Skeletal muscle cell (primary cell): ENCODE results near the gene BHMT.

Experiments
- DNase-seq: peaks from one replicate; pipeline ENCODE4 v3.0.0-alpha.2; 2010; ENCODE audit warnings: low read depth
- H3K4me3 ChIP-seq: 2 replicates; pipeline ENCODE4 v1.5.1; 2011; ENCODE audit warnings: low read depth, mild to moderate bottlenecking, control low read depth, low read length, moderate library complexity

The BHMT gene, protein sequence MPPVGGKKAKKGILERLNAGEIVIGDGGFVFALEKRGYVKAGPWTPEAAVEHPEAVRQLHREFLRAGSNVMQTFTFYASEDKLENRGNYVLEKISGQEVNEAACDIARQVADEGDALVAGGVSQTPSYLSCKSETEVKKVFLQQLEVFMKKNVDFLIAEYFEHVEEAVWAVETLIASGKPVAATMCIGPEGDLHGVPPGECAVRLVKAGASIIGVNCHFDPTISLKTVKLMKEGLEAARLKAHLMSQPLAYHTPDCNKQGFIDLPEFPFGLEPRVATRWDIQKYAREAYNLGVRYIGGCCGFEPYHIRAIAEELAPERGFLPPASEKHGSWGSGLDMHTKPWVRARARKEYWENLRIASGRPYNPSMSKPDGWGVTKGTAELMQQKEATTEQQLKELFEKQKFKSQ

DNA sequence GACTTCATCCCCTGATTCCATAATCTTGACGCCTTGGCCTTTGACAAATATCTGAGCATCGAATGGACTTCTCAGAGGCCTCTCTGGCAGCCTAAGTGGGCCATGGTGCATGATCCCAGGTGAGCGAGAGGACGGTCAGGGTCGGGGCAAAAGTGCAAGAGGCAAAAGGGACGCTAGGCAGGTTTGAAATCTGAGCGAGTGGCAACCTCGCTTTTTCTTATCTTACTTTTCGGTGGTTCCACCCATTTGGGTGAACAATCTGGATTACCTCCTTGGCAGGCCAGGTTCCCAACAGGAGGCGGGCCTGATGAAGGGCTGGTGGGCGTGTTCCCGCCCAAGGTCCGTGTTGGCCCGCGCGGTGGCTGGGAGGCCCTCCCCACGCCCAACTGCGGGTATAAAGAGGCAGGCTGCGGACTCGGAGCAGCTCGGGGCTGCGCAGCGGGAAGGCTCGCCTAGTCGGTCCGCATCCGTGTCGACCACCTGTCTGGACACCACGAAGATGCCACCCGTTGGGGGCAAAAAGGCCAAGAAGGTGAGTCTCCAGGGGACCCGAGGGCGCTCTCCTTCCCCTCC lies at the start of gene BHMT:
TSS of gene BHMT (plus strand) at position 423 of the 573 bp plus-strand sequence. CDS start at position 500, 77 bp downstream.
- no peak within 1 kb of the TSS for H3K4me3 ChIP-seq

DNA sequence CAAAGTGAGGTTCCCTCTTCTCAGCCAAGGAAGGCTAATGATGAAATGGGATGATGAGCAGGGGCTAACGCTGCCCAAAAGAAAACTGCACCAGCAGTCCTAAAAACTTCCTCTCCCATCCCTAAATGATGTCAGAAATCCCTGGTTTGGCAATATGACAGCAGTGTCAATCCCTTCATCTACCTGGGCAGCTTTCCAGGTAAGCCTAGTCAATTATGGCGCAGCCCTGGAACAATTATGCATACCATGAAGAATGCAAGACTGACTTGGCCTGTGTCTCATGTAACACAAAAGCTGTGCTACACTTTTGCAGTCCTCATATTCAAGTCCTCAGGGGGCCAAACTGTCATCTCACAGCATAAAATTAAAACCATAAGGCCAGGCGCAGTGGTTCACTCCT lies 49.2 kb upstream of the BHMT start:
- no peak for DNase-seq
- H3K4me3 ChIP-seq, result no peak overlapping the region

More for the DNA sequence above, at the start of gene BHMT:
- no peak for DNase-seq

DNA sequence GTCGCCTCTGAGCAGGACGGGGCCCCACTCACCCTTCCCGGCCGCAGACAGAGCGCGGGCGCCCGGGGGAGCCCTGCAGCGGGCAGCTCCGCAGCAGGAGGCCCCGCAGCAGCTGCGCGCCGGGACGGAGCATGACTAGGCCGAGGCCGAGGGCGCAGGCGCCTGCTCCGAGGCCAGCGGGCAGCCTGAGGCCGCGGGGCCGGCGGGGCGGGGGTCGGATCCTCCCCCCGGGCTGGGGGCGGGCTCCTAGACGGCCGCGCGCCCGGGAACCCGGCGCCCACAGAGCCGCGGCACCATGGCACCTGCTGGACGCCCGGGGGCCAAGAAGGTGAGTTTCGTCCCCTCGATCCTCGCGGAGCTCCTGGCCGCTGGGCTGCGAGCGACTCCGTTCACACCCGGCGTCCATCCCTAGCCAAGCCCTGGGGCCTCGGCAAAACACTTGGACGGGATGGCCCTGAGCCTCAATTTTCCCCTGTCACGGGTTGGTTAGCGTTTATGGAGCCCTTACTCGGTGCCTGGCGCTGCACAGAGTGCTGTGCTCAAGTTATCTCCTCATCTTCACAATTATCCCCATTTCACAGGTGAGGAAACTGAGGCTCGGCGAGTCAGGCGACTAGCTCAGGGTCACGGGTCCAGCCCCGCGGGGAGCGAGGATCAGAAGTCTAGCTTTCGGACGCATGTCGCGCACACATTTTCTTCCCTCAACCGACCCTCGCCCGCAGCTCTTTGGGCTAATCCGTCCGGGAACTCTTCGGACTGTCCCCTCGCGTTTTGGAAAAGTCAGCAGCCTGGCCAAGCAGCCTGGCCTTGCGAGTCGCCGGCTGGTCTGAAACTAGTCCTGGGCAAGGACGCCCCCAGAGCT lies 41.9 kb upstream of the BHMT start, which contains the start of the genes BHMT2 and DMGDH:
TSS of gene BHMT2 (plus strand) at position 280 of the 862 bp plus-strand sequence. CDS start at position 296, 16 bp downstream.
TSS of gene DMGDH (minus strand) at position 187 of the 862 bp plus-strand sequence. CDS start at position 133, 54 bp downstream.
- DNase-seq, result no peak
- peak within 1 kb of the TSS; percentile 31 for H3K4me3 ChIP-seq

DNA sequence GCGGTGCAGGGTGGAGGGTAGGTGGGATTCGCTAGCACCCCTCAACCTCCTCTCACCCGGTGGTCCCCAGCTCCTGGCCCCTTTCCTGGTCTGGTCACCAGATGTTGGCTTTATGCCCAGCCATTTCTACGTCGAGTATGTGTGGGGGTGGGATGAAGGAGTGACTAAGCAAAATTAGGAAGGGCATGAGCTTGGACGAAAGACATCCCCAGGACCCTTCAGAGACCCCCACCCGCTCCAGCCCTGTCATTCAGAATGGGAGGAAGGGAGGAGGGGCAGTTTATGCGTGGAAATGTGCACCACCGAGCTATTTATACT lies 41.3 kb upstream of the BHMT start:
- DNase-seq, result no peak
- no peak overlapping the region for H3K4me3 ChIP-seq

DNA sequence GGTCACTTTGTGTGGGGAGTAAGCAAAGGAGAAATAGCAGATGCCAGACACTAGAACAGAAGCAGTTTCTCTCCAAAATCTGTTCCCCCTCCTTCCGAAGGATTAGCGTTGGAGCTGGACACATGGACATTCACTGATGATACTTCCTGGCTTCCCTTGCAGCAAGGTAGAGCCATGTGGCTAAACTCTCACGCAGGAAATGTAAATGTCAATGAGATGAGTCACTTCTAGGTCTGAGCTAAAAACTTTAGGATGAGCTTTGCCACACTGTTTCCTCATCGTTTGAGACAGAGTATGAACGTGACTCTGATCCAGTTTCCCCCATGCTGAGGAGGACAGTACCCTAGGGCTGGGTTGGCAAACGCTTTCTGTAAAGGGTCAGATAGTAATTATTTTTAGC lies 37.0 kb upstream of the BHMT start:
- peak; percentile 21 for DNase-seq
- no peak overlapping the region for H3K4me3 ChIP-seq

DNA sequence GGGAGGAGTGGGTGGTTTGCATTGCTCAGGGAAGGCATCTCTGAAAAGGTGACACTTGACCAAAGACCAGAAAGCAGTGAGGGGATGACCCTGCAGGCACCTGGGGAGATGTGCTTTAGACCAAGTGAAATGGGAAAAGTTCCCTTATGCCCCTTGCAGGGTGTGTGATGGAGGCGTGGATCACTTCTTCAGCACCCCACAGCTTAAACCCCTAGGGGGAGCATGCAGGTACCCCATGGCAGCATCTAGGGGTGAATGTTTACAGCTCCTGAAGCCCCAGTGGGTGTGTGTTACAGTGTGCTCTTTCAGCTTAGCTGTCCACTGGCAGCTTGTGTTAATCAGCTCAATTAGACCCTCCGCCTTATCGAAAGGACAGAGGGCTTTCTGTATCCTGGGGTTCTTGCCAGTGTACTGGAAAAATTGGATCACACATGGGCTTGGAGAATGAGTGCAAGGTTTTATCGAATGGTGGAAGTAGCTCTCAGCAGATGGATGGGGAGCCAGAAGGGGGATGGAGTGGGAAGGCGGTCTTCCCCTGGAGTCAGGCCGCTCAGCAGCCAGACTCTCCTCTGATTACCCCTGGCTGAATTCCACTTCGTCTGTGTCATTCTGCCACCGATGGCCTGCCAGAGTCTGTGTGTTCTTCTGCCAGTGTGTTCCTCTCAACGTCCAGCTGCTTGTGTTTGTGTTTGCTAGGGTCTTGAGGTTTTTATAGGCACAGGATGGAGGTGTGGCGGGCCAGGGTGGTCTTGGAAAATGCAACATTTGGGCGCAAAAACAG lies 35.8 kb upstream of the BHMT start:
- H3K4me3 ChIP-seq, result no peak overlapping the region
- no peak for DNase-seq

DNA sequence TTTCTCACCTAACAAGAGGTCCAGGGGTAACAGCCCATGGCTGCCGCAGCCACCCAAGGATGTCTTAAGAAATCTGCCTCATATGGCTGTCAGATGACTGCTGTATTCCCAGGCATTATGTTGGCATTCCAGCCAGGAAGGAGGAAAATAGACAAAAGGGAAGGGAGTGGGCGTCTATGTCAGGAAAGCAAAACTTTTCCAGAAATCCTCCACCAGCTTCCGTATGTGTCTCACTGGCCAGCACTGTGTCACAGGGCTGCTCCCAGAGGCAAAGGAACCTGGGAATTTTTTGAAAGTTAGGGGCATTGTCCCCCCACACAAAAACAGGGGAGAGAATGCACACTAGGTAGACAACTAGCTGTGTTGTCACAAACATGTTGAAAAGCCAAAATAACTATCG lies 34.8 kb upstream of the BHMT start:
- no peak for DNase-seq
- H3K4me3 ChIP-seq, result no peak overlapping the region

DNA sequence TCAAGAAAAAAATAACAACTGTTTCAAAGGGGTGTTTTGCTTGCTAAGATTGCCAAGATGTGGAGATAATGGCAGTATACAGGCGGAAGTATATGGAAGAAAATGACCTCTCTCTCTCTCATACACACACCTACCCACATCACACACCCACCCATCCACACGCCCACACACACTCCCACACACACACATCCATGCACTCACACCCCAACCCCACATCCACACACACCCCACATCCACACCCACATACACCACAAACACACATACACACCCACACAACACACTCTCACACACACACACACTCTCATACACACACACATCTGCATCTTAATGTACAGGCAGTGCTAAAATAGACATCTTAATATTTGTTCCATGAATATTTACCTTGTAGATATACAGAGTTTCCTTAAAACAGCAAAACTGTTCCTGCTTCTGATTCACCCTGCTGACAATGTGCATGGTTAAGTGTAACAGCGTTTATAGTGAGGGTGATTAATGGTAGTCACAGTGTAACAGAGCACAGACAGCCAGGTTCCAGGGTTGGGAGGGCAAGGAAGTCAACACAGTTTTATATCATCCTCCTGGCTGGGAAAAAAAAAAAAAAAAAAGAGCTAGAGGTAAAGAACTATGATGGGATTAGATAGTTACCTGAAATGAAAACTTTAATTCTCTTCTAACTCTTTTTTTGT lies 33.8 kb upstream of the BHMT start:
- no peak for DNase-seq
- H3K4me3 ChIP-seq, result no peak overlapping the region

DNA sequence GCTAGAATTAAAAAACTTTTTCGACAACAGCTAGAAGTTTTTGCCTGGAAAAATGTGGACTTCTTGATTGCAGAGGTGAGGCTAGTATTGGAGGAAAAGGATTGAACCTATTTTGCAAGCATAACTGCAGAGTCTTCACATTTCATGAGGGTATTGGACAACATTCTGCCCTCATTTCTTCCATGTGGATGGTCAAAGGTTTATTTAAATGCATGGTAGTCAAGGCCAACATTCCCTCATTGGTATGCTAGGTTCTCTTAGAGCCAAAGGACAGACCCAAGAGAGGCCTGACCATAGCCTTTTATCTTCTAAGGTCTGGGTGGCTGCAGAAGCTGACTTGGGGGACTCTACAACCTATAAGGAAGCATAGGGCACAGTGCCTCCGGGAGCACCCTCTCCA lies 30.8 kb upstream of the BHMT start:
- DNase-seq, result no peak

DNA sequence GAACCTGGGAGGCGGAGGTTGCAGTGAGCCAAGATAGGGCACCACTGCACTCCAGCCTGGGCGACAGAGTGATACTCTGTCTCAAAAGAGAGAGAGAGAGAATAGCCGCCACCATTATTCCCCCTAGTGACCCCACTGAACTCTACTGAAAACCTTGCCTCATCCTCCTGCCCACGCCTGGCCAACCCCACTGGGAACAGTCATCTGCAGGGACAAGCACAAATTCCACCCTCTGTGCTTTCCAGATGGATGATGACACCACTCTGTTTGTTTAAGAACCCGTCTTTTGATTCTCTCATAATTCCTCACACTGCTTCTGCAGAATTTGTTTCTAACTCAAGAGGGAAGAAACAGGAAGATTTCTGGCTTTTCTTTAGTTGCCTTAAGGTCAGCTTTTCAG lies 29.8 kb upstream of the BHMT start:
- no peak overlapping the region for H3K4me3 ChIP-seq
- DNase-seq, result no peak

More for the DNA sequence above, 30.8 kb upstream of the BHMT start:
- no peak overlapping the region for H3K4me3 ChIP-seq

DNA sequence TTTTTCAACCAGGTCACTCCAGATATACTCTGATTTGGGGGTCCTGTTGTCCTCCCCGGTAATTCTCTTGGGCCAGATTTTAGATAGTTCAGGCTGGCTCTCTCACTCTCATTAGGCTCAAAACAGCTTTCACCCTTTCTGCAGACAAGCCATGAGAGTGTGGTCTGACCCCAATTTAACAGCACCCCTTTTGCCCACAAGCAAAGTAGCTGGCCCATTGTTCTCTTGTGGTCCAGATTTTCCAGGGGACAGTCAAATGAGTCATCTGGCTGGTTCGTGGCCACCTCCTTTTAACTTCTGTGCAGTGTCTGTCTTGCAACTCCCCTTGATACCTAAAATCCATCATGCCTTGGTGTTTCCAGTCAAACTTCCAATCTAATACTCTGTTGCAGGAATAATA lies 25.5 kb upstream of the BHMT start:
- no peak for DNase-seq
- no peak overlapping the region for H3K4me3 ChIP-seq

DNA sequence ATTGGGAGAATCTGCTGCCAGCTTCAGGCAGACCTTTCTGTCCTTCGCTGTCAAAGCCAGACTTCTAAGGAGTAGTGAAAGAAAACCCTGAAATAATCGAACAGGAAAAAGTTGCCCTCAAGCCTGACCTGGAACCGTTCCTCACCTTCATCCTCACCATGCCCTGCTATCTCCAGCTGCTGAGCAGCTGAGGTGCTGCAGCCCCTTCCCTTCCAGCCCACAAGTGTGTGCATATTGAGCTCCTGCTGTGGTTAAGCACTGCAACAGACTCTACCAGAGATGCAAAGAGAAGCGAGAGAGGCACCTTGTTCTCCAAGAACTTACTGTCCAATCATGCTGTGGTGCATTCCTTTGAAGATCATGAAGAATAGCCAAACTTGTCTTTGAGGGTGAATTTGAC lies 23.1 kb upstream of the BHMT start:
- DNase-seq, result no peak
- no peak overlapping the region for H3K4me3 ChIP-seq

DNA sequence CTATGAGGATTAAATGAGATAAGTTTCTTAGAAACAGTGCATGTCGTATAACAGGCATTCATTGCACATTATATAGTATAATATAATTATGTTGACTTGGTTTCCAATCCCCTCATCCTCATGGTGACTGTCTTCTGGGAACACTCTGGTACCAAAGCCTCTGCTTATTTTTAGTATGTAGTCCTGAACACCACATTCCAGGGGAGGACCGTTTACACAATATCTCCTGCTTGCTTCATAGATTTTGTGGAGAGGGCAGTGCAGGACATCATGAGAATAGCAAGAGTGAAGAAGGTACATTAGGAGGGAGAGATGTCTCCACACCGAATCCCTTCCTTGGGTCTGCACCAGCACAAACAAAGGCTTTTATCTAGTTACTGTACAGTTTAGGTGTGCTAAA lies 20.5 kb upstream of the BHMT start:
- no peak for DNase-seq
- no peak overlapping the region for H3K4me3 ChIP-seq

DNA sequence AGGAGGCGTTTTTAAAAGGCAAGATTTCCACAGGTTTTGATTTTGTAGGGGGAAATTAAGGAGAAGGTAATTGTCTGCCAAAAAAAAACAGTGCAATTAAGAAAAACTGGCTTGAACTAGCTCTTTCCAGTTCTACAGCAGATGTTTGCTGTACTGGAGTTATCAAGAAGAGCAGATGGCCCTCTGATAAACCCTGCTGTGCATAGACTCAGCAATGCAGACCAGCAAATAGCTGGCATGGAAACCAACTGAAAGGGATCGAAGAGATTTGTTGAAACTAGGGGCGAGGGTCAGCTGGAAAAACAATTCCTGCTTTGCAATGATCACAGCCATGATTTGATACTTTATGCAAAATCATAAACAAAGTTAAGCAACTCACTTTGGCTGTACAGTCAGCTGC lies 17.8 kb upstream of the BHMT start:
- no peak overlapping the region for H3K4me3 ChIP-seq
- no peak for DNase-seq

DNA sequence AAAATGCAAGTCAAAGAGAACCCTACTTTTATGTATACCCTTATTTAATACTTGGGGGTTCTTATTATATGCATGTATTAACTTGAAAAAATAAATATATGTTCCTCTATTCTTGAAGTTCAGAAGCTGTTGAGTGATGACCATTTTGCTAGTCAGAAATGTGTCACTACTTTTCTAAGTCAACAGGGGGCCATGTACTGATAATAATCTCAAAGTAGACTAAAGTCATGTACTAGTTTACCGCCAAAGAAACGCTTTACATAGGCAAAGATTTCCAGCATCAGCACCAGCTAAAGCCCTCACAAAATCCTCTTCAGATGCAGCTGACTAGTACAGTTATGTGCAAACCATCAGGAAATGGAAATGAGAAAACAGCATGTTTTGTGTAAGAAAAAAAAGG lies 5.7 kb upstream of the BHMT start:
- H3K4me3 ChIP-seq, result no peak overlapping the region
- DNase-seq, result no peak

DNA sequence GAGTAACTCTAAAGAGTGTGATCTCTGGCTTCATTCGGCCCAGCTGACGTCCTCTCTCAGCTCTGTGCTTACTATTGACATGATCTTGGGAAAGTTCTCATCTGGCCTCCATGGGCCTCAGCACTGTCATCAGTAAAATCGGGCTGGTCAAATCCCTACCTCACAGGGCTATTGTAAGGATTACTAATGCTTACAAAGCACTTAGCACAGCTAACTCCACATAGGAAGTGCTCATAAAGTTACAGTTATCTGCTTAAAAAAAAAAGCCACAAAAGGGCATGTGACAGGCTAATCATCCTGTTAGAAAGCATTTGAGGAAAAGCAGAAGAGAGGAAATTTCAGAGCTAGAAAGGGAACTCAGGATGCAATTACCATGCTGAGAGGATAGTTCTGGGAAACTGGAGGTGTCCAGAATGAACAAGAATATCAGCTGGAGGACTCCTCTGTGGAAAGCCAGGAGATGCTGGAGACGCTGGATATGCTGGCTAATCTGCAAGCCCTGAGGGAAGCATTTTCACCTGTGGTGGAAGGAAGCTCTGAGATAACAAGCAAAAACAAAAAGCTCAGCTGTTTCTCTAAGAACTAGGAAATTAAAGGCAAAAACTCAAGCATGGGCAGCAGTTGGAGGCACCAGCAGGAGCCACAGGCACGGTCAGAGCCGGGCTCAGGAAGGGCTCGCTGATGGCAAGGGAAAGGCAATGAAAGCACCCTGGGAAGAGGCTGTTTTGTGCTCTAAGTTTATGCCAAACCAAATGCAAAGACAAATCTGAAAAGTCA lies 4.4 kb upstream of the BHMT start:
- DNase-seq, result peak; percentile 6

DNA sequence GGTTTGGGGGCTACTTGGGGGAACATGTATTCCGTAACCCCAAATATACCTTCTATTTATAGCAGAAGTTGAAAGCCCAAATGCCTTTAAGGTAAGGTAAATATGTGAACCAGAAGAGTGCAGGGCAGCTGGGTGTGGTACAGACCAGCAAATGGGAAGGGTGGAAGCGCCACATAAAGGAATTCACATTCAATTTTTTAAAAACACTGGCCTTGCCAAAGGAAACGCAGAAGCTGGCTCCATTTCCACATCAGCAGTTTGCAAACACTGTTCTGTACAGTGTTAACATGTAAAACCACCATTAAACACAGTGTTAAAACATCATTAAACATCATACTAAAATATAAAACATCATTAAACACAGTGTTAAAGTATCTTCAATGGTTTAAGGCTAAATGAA lies 3.5 kb upstream of the BHMT start:
- no peak for DNase-seq
- H3K4me3 ChIP-seq, result no peak overlapping the region

More for the DNA sequence above, 4.4 kb upstream of the BHMT start:
- no peak overlapping the region for H3K4me3 ChIP-seq

DNA sequence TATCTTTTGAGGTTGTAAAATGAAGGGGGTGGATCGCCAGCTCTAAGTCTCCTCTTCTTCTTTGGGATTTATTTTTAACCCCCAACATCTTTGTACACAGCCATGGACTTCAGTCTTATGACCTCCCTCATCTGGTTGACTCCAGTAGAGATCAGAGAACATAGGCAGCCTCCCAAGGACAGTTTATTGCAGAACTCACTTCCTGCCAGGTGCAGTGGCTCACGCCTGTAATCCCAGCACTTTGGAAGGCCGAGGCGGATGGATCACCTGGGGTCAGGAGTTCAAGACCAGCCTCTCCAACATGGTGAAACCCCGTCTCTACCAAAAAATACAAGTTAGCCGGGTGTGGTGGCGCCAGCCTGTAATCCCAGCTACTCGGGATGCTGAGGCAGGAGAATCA lies 2.8 kb upstream of the BHMT start:
- H3K4me3 ChIP-seq, result no peak overlapping the region
- DNase-seq, result no peak
